Naive thymus-derived CD4-positive, alpha-beta T cell (primary cell): ENCODE results near the gene ALDH1B1. TPM values are rescaled to one million over a fixed set of nuclear protein-coding genes. Genes with fewer than 3 reads are reported as not detected.

Experiments
- ATAC-seq: fragments of 150-1000 bp; cut with Tn5 transposase; 2 replicates; pipeline ENCODE4 v1.10.0; 2021; ENCODE audit warnings: mild to moderate bottlenecking, moderate library complexity
- CTCF ChIA-PET: fragments of 350-600 bp; sonication (Branson Sonifier 250); formaldehyde crosslinking; loops from one replicate; lab custom pipeline; 2021; ENCODE audit warnings: antibody characterized with exemption; lab: Charles Lee
- POLR2A ChIA-PET: fragments of 350-600 bp; sonication (Branson Sonifier 250); formaldehyde crosslinking; loops from one replicate; lab custom pipeline; 2021; ENCODE audit warnings: antibody characterized with exemption, inconsistent platforms; lab: Charles Lee
- DNase-seq, 9 donors: peaks; one replicate each; pipeline versions ENCODE4 v3.0.0 to v3.0.0-alpha.2; 2020 to 2022; ENCODE audit warnings: mixed read lengths in 1 of 9
- H3K27ac ChIP-seq: one replicate; pipeline ENCODE4 v1.7.0; 2013; ENCODE audit warnings: mild to moderate bottlenecking, low read depth, low read length, moderate library complexity
- H3K27me3 ChIP-seq, 2 donors: one replicate each; pipeline ENCODE4 v1.7.0; 2013; ENCODE audit warnings: low read length in 2 of 2, mild to moderate bottlenecking in 2 of 2, moderate library complexity in 2 of 2; ENCODE audit not compliant: control insufficient read depth in 2 of 2, insufficient read depth in 2 of 2
- H3K36me3 ChIP-seq, 3 experiments: 1 replicate in 2 of 3; 2 replicates in 1 of 3; pipeline ENCODE4 v1.7.0; 2013; ENCODE audit warnings: low read length in 3 of 3, mild to moderate bottlenecking in 3 of 3, moderate library complexity in 1 of 3; ENCODE audit not compliant: insufficient read depth in 3 of 3, control insufficient read depth in 2 of 3
- H3K4me1 ChIP-seq, 2 donors: one replicate each; pipeline ENCODE4 v1.7.0; 2013; ENCODE audit warnings: low read length in 2 of 2, mild to moderate bottlenecking in 2 of 2, moderate library complexity in 1 of 2; ENCODE audit not compliant: control insufficient read depth in 2 of 2, insufficient read depth in 2 of 2
- H3K4me3 ChIP-seq: 2 replicates; pipeline ENCODE4 v1.7.0; 2013; ENCODE audit warnings: mild to moderate bottlenecking, low read length
- H3K9me3 ChIP-seq, 3 experiments: 1 replicate in 2 of 3; 2 replicates in 1 of 3; pipeline ENCODE4 v1.7.0; 2013; ENCODE audit warnings: low read length in 3 of 3; ENCODE audit not compliant: control insufficient read depth in 2 of 3
- H3K27ac Mint-ChIP-seq, 9 donors: one replicate each; pipeline ENCODE4 v1.8.0; 2020 to 2022; ENCODE audit warnings: mixed read lengths in 9 of 9, mild to moderate bottlenecking in 8 of 9, moderate library complexity in 5 of 9, inconsistent platforms in 2 of 9
- H3K27me3 Mint-ChIP-seq, 5 donors: one replicate each; pipeline ENCODE4 v1.8.0; 2021 to 2022; ENCODE audit warnings: mixed read lengths in 5 of 5, mild to moderate bottlenecking in 1 of 5
- H3K36me3 Mint-ChIP-seq, 5 donors: one replicate each; pipeline ENCODE4 v1.8.0; 2020 to 2022; ENCODE audit warnings: mixed read lengths in 5 of 5, mild to moderate bottlenecking in 3 of 5, inconsistent platforms in 1 of 5
- H3K4me1 Mint-ChIP-seq, 7 donors: one replicate each; pipeline ENCODE4 v1.8.0; 2020 to 2022; ENCODE audit warnings: mixed read lengths in 7 of 7, mild to moderate bottlenecking in 3 of 7, inconsistent platforms in 1 of 7
- H3K4me3 Mint-ChIP-seq, 10 donors: one replicate each; pipeline ENCODE4 v1.8.0; 2020 to 2022; ENCODE audit warnings: mild to moderate bottlenecking in 10 of 10, mixed read lengths in 10 of 10, moderate library complexity in 6 of 10, inconsistent platforms in 2 of 10
- H3K9me3 Mint-ChIP-seq, 11 donors: one replicate each; pipeline ENCODE4 v1.8.0; 2020 to 2022; ENCODE audit warnings: mixed read lengths in 11 of 11, mild to moderate bottlenecking in 4 of 11, inconsistent platforms in 1 of 11, moderate library complexity in 1 of 11
- intact Hi-C, 2 donors: fragments of 100-400 bp; cut with micrococcal nuclease; formaldehyde crosslinking; loops; one replicate each; pipeline ENCODE4 v1.15.1; 2023
- polyA plus RNA-seq, 2 donors: library from polyadenylated mRNA; unstranded; fragments of 300-500 nt; fragmentation: Illumina TruSeq; gene quantifications; one replicate each; pipeline ENCODE4 v1.2.3, GENCODE V29; 2021
- total RNA-seq, 6 experiments: library from RNA in 5 of 6; stranded (reverse) in 5 of 6; gene quantifications; 1 replicate in 5 of 6; 2 replicates in 1 of 6; pipeline ENCODE4 v1.2.3 and lab custom pipeline; 2021 to 2026

ALDH1B1 gene
- total RNA-seq (10 to 100 TPM in 1 of 5 experiments, 1 to 10 TPM in 4; 1.9 to 13.4 (median 3.8) TPM), polyA plus RNA-seq (10 to 100 TPM in 1 of 2 donors, 1 to 10 TPM in 1; 6.5 to 10.7 TPM), total RNA-seq (lab: John Stamatoyannopoulos, UW) (3.1 reads per million, percentile 16 among the genes with 10 or more reads in this experiment)

- Histone ChIP-seq H3K4me1 (peaks cover 7% of the 10 kb centered on the region in 2 donors), H3K27ac (peak within 1 kb of the TSS; percentile 59), H3K27me3 (no peaks in the 10 kb centered on the region), H3K36me3 (peaks cover 0 to 24% (median 3%) of the 10 kb centered on the region in 3 experiments), H3K4me3 (peak within 1 kb of the TSS; percentile 80), H3K9me3 (no peaks in the 10 kb centered on the region)
- intact Hi-C loops = loop anchor here (2.0 to 10.0 kb wide), 4 partner anchors 58 to 488 kb away; partner anchors contain the start of genes SHB (in 1 of the 2) and SLC25A51 (in 1 of the 2)
- peaks cover 7 to 22% (median 13%) of the 10 kb centered on the region in 5 donors for H3K36me3 Mint-ChIP-seq
- CTCF ChIA-PET = no interaction called here
- POLR2A ChIA-PET = no interaction called here
- H3K4me1 Mint-ChIP-seq = peaks cover 12 to 26% (median 17%) of the 10 kb centered on the region in 7 donors
- H3K27ac Mint-ChIP-seq = peak within 1 kb of the TSS; percentile 57 to 91 (median 87)
- DNase-seq (peak; percentile 18 to 83 (median 35)), ATAC-seq (peak; percentile 97)
- peak within 1 kb of the TSS; percentile 85 to 98 (median 93) for H3K4me3 Mint-ChIP-seq
- peaks cover 0 to 23% (median 0%) of the 10 kb centered on the region in 5 donors for H3K27me3 Mint-ChIP-seq
- peaks cover 0 to 9% (median 0%) of the 10 kb centered on the region in 11 donors for H3K9me3 Mint-ChIP-seq
Measured at GRCh38 chr9:38392235-38393127, at the start of gene ALDH1B1. Gene ALDH1B1 (plus strand): TSS chr9:38392702. CDS start chr9:38395749, 3,047 bp downstream.

GRCh38 chr9:38343037-38343436 is 49.5 kb upstream of the ALDH1B1 start:
- Mint-ChIP-seq H3K4me3 (no peak overlapping the region), H3K4me1 (peaks cover 0 to 8% (median 0%) of the 10 kb centered on the region in 7 donors), H3K36me3 (peaks cover 0 to 6% (median 0%) of the 10 kb centered on the region in 5 donors), H3K27ac (no peak overlapping the region), H3K9me3 (peaks cover 0 to 6% (median 0%) of the 10 kb centered on the region in 11 donors), H3K27me3 (peaks cover 0 to 14% (median 2%) of the 10 kb centered on the region in 5 donors)
- DNase-seq = no peak
- ATAC-seq = no peak
- Histone ChIP-seq H3K4me3 (no peak overlapping the region), H3K9me3 (no peaks in the 10 kb centered on the region), H3K36me3 (no peaks in the 10 kb centered on the region), H3K27me3 (no peaks in the 10 kb centered on the region), H3K4me1 (no peaks in the 10 kb centered on the region), H3K27ac (no peak overlapping the region)
- intact Hi-C loops = loop anchor here in 1 of 2 donors (10.0 kb wide), 1 partner anchor 58 kb away; no protein-coding TSS in a partner anchor
- POLR2A ChIA-PET = no interaction called here
- CTCF ChIA-PET = no interaction called here

GRCh38 chr9:38343552-38343951 is 49.0 kb upstream of the ALDH1B1 start:
- ATAC-seq (no peak), DNase-seq (no peak)
- Mint-ChIP-seq H3K27ac (no peak overlapping the region), H3K4me3 (no peak overlapping the region), H3K9me3 (peaks cover 0 to 6% (median 0%) of the 10 kb centered on the region in 11 donors), H3K27me3 (peaks cover 0 to 14% (median 2%) of the 10 kb centered on the region in 5 donors), H3K4me1 (peaks cover 0 to 8% (median 0%) of the 10 kb centered on the region in 7 donors), H3K36me3 (peaks cover 0 to 6% (median 0%) of the 10 kb centered on the region in 5 donors)
- no peak overlapping the region for H3K4me3 ChIP-seq
- H3K27ac ChIP-seq = no peak overlapping the region
- ChIA-PET CTCF (no interaction called here), POLR2A (no interaction called here)
- H3K9me3 ChIP-seq = no peaks in the 10 kb centered on the region
- H3K4me1 ChIP-seq = no peaks in the 10 kb centered on the region
- H3K27me3 ChIP-seq = no peaks in the 10 kb centered on the region
- intact Hi-C loops = loop anchor here in 1 of 2 donors (10.0 kb wide), 1 partner anchor 59 kb away; no protein-coding TSS in a partner anchor
- H3K36me3 ChIP-seq = no peaks in the 10 kb centered on the region

GRCh38 chr9:38344566-38345324 is 47.8 kb upstream of the ALDH1B1 start:
- H3K27ac ChIP-seq = no peak overlapping the region
- Mint-ChIP-seq H3K4me3 (no peak overlapping the region), H3K9me3 (peaks cover 0 to 6% (median 0%) of the 10 kb centered on the region in 11 donors), H3K27me3 (peaks cover under 1 to 24% (median 5%) of the 10 kb centered on the region in 5 donors), H3K4me1 (peaks cover 0 to 6% (median 0%) of the 10 kb centered on the region in 7 donors), H3K27ac (no peak overlapping the region), H3K36me3 (peaks cover 0 to 6% (median 0%) of the 10 kb centered on the region in 5 donors)
- POLR2A ChIA-PET = no interaction called here
- intact Hi-C loops = loop anchor here in 1 of 2 donors (10.0 kb wide), 1 partner anchor 60 kb away; no protein-coding TSS in a partner anchor
- no peaks in the 10 kb centered on the region for H3K4me1 ChIP-seq
- no peak overlapping the region for H3K4me3 ChIP-seq
- H3K9me3 ChIP-seq = no peaks in the 10 kb centered on the region
- ATAC-seq = no peak
- DNase-seq = no peak
- no peaks in the 10 kb centered on the region for H3K27me3 ChIP-seq
- H3K36me3 ChIP-seq = no peaks in the 10 kb centered on the region
- CTCF ChIA-PET = no interaction called here

- H3K27ac Mint-ChIP-seq = peak overlapping the region in 1 of 9 donors; percentile 31
- no peaks in the 10 kb centered on the region for H3K36me3 ChIP-seq
- no peaks in the 10 kb centered on the region for H3K9me3 ChIP-seq
- no peak for ATAC-seq
- no peak overlapping the region for H3K4me3 ChIP-seq
- peaks cover 0 to 27% (median 11%) of the 10 kb centered on the region in 5 donors for H3K27me3 Mint-ChIP-seq
- H3K4me1 Mint-ChIP-seq = peaks cover 0 to 6% (median 0%) of the 10 kb centered on the region in 7 donors
- H3K9me3 Mint-ChIP-seq = no peaks in the 10 kb centered on the region
- no peaks in the 10 kb centered on the region for H3K27me3 ChIP-seq
- H3K4me1 ChIP-seq = no peaks in the 10 kb centered on the region
- no peak for DNase-seq
- POLR2A ChIA-PET = no interaction called here
- H3K4me3 Mint-ChIP-seq = no peak overlapping the region
- intact Hi-C loops = loop anchor here in 1 of 2 donors (10.0 kb wide), 1 partner anchor 61 kb away; no protein-coding TSS in a partner anchor
- H3K27ac ChIP-seq = no peak overlapping the region
- CTCF ChIA-PET = no interaction called here
- H3K36me3 Mint-ChIP-seq = no peaks in the 10 kb centered on the region
Measured at GRCh38 chr9:38345851-38346755, 46.4 kb upstream of the ALDH1B1 start.
